Progenitor cell of endocrine pancreas (in vitro differentiated cells): ENCODE data around the gene CST8. TPM values are rescaled to one million over a fixed set of nuclear protein-coding genes. Genes with fewer than 3 reads are reported as not detected.

Experiments used
- DNase-seq: peaks from one replicate; pipeline ENCODE4 v3.0.0; 2021; ENCODE audit warnings: low spot score; ENCODE audit not compliant: unreplicated experiment
- H3K27ac Mint-ChIP-seq: 2 replicates; pipeline ENCODE4 v1.8.0; 2021; ENCODE audit warnings: mild to moderate bottlenecking, moderate library complexity, mixed read lengths
- H3K27me3 Mint-ChIP-seq: 2 replicates; pipeline ENCODE4 v1.8.0; 2021; ENCODE audit warnings: mixed read lengths
- H3K36me3 Mint-ChIP-seq: 2 replicates; pipeline ENCODE4 v1.8.0; 2022; ENCODE audit warnings: mixed read lengths; ENCODE audit not compliant: insufficient read depth
- H3K4me1 Mint-ChIP-seq: 2 replicates; pipeline ENCODE4 v1.8.0; 2021; ENCODE audit warnings: low read depth, mixed read lengths
- H3K4me3 Mint-ChIP-seq: 2 replicates; pipeline ENCODE4 v1.8.0; 2021; ENCODE audit warnings: low read depth, mild to moderate bottlenecking, moderate library complexity, mixed read lengths
- H3K9me3 Mint-ChIP-seq: 2 replicates; pipeline ENCODE4 v1.8.0; 2021; ENCODE audit warnings: low read depth, mixed read lengths
- CTCF ChIP-seq: fragments of 200-600 bp; sonication (generic); IDR thresholded peaks from one replicate; pipeline ENCODE4 v1.5.0; 2021; ENCODE audit warnings: antibody characterized with exemption, mild to moderate bottlenecking; ENCODE audit not compliant: unreplicated experiment
- total RNA-seq: library from RNA; stranded (reverse); gene quantifications from 2 replicates; pipeline ENCODE4 v1.2.1, GENCODE V29; 2021

The CST8 gene
- total RNA-seq, 1 donor from 2014 or later, result not detected

GRCh38 chr20:23519556-23519955, 28.6 kb downstream of the CST8 start:
- Mint-ChIP-seq H3K27ac (no peak overlapping the region), H3K9me3 (no peaks in the 10 kb centered on the region), H3K4me1 (no peaks in the 10 kb centered on the region), H3K27me3 (no peaks in the 10 kb centered on the region), H3K4me3 (no peak overlapping the region), H3K36me3 (no peaks in the 10 kb centered on the region)
- DNase-seq, result no peak
- no peak for TF ChIP-seq CTCF

DNA sequence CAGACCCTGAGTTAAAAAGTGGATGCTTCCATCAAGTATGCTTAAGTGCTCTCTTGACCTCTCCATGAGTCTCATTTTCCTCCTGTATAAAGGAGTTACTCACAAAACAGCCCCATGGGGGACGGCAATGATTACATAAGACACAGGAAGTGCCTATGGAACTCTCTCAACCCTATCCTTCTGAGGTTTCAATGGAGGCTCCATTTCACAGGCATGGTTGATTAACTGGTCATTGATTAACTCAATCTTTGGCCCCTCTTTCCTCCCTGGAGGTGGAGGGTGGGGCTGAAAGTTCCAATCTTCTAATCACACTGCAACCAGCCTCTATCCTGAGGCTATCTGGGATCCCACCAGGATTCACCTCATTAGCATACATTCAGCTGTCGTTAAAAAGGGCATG, 29.3 kb downstream of the CST8 start:
- no peaks in the 10 kb centered on the region for H3K36me3 Mint-ChIP-seq
- no peaks in the 10 kb centered on the region for H3K27me3 Mint-ChIP-seq
- TF ChIP-seq CTCF, result no peak
- no peak for DNase-seq
- no peak overlapping the region for H3K27ac Mint-ChIP-seq
- no peak overlapping the region for H3K4me3 Mint-ChIP-seq
- H3K9me3 Mint-ChIP-seq, result no peaks in the 10 kb centered on the region
- H3K4me1 Mint-ChIP-seq, result no peaks in the 10 kb centered on the region

- Mint-ChIP-seq H3K36me3 (no peaks in the 10 kb centered on the region), H3K9me3 (peaks cover 4% of the 10 kb centered on the region), H3K27ac (no peak overlapping the region), H3K4me3 (no peak overlapping the region), H3K4me1 (no peaks in the 10 kb centered on the region), H3K27me3 (no peaks in the 10 kb centered on the region)
- DNase-seq, result no peak
- TF ChIP-seq CTCF, result no peak
These were observed 33.2 kb downstream of the CST8 start for GRCh38 chr20:23524146-23524545.

DNA sequence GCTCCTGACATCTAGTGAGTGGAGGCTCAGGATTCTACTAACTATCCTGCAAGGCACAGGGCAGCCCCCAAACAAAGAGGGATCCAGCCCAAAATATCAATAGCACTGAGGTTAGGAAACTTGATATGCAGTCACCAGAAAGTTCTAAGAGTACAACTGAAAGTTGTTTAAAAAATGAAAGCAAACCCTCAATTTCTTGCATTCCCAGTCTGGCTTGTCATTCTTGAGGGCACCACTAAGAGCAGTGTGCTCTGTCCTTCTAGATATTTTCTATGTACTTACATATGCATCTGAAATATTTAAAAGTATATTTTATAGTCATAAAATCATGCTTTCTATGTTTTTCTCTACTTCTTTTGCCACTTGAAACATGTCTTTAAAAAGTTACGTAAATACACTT, 35.9 kb downstream of the CST8 start:
- peaks cover 14% of the 10 kb centered on the region for H3K9me3 Mint-ChIP-seq
- no peak overlapping the region for H3K27ac Mint-ChIP-seq
- H3K4me1 Mint-ChIP-seq, result no peaks in the 10 kb centered on the region
- H3K27me3 Mint-ChIP-seq, result no peaks in the 10 kb centered on the region
- no peak overlapping the region for H3K4me3 Mint-ChIP-seq
- TF ChIP-seq CTCF, result peak; percentile 13
- no peaks in the 10 kb centered on the region for H3K36me3 Mint-ChIP-seq
- DNase-seq, result no peak

GRCh38 chr20:23528867-23529431, 38.0 kb downstream of the CST8 start:
- Mint-ChIP-seq H3K9me3 (peaks cover 14% of the 10 kb centered on the region), H3K4me1 (no peaks in the 10 kb centered on the region), H3K4me3 (no peak overlapping the region), H3K27me3 (no peaks in the 10 kb centered on the region), H3K27ac (no peak overlapping the region), H3K36me3 (no peaks in the 10 kb centered on the region)
- no peak for TF ChIP-seq CTCF
- no peak for DNase-seq
